GM18870 (cell line): ENCODE measurements around the gene ENTR1.
"Not testable (repeated sequence)": the region's sequence is repeated elsewhere in the genome, so short reads cannot be mapped to it uniquely, and the experiment has no call there.

Experiments used
- ATAC-seq: cut with Tn5 transposase; IDR thresholded peaks from one replicate; pipeline ENCODE4 v1.9.1; 2021; ENCODE audit warnings: moderate library complexity; ENCODE audit not compliant: unreplicated experiment

ENTR1 gene

DNA sequence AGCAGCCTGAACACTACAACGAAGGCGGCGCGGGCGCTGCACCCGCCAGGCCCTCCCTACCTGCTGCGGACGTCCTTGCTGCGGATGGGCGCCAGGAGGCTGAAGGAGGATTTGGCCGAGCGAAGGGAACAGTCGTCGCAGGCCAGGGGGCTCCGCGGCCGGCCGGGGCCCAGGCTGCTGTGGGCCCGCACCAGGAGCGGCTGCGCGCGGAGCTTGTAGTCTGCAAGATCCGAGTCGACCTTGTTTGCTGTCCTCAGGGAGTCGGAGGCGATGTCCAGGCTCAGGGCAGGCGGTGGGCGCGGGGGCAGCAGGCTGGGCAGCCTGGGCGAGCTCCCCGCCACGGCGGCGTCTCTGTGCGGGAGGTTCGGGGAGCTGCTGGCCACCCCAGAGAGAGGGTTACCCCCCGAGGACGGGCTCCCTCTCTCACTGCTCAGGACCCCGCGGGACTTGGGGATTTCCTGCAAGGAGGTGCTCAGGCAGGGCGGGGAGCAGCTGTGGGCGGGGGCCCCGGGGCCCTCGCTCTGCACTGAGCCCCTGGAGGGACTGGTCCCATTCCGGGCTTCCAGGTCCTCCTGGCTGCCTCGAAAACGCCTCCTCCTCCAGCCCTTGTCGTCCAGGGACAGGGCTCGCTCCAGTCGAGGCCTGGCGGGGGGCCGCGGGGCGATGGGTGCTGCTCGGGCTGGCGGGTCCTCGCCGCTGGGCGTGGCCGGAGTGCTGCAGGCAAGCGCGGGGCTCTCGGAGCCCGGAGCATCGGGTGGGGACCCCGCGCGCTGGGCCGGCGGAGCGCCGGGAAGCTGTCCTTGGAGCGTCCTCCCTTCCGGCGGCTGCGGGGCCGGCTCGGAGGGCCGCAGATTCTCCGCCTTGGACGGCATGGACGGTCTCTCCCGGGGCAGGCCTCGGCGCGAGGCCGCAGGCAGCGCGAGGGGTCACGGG lies 28.4 kb upstream of the ENTR1 start:
- ATAC-seq = no peak

DNA sequence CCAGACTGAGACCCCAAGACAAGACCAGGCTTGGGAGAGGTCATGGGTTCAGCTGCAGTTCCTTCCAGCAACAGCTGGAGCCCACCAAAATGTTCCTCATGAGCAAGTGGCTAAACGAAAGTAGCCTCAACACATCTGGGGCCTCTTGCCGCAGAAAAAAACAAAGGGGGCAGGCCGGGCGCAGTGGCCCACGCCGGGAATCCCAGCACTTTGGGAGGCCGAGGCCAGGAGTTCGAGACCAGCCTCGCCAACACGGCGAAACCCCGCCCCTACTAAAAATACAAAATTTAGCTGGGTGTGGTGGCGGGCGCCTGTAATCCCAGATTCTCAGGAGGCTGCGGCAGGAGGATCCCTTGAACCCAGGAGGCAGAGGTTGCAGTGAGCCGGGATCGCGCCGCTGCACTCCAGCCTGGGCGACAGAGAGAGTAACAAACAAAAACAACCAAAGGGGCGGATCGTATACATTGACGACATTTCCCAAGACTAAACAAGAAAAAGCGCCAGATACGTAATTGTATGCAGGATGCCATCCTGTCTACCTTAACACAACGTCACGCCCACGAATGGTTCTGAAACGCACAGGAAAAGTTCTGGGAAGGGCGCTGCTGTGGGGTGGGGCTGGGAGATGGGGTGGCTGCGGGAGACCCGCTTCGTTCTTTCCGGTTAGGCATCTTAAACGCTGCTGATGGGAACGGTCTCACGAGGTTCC lies 27.6 kb upstream of the ENTR1 start:
- no peak for ATAC-seq

DNA sequence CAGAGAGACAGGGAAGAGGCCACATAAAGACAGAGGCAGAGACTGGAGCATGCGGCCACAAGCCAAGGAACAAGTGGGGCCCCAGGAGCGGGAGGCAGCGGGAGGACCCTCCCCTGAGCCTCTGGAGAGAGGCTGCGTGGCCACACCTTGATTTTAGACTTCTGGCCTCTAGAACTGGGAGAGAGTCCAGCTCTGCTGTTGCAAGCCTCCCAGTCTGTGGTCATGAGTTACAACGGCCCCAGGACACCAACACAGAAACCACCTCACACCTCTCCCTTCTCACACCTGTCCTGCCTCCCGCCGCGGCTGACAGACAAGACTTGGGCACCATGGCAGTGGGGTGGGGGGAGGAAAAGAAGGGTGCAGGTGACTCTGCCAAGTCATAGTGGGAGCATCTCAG lies 27.0 kb upstream of the ENTR1 start:
- ATAC-seq = no peak

DNA sequence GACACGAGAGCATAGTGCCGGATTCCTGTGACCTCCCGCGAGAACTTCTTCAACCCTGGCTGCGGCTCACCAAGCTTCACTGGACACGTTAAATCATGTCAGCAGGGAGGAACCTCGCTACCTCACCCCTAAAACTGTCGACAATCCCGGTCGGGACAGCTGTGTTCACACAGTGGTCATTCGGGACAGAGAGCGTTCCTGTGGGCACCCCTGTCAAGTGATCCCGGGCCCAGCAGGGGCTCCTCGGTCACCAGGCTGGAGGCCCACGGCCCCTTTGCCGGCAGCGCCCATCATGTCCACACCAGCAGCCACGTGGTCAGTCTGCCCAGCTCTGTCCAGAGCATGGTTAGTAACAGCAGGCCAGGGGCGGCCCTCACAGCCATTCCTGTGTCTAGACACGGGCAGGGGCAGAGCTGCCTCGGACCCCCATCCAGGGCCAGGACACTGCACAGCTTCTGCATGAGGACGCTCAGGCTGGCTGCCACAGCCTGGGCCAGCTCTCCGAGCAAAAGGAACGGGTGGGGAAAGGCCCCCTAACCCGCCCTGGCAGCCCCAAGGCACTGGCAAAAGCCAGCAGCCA lies 25.7 kb upstream of the ENTR1 start:
- ATAC-seq = no peak

DNA sequence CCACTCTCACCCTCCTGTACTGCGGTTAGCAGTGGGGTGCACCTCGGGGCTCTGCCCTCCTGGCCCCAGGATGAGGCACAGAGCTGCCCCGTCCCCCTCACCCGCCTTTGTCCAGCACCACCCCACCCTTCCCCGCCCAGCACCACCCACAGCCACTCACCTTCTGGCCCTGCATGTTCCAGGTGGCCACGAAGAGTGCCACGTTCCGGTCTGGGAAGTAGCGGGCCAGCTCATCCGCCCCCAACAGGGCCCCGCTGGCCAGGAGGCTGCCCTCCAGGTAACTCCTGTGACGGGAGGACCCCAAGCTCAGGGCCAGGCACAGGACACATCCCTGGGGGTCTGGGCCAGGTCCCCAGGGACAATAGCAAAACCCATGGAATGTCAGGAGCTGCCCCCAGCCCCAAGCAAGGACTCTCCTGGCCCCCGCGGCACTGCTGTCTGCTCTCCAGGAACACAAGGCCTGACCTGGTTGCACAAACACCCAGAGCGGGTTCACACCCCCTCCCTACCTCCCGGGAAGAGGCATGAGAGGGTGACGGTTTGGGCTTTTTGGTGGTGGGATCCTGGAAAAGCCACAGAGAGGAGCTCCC lies 24.3 kb upstream of the ENTR1 start:
- no peak for ATAC-seq

DNA sequence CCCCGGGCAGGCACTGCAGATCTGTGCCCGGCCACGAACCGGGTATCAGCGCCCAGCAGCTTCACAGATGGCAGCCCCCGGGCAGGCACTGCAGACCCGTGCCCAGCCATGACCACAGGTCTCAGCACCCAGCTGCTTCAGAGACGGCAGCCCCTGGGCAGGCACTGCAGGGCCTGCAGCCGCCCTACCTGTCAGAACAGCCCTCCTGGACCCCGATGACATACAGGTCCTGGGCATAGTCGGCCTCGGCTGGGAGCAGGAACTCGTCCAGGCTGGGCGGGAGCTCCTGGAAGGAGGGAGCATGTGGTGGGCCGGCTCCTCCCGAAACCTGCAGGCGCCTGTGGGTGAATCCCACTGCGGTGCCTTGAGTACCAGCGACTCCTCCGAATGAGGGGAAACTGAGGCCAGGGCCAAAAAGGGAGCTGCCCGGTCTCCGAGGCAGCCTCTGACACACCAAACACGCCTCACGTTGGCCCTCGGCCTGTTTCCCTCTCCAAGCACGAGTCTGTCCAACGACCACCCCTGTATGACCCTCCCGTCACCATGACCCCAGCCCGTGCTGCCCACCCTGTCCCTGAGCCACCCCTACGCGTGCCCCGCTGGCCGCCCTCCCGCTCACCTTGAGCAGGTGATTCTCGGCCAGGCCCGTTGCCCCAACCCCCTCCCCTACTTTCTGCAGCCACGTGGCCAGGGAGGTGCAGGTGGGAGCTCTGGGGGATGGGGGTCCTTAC lies 23.6 kb upstream of the ENTR1 start:
- no peak for ATAC-seq

DNA sequence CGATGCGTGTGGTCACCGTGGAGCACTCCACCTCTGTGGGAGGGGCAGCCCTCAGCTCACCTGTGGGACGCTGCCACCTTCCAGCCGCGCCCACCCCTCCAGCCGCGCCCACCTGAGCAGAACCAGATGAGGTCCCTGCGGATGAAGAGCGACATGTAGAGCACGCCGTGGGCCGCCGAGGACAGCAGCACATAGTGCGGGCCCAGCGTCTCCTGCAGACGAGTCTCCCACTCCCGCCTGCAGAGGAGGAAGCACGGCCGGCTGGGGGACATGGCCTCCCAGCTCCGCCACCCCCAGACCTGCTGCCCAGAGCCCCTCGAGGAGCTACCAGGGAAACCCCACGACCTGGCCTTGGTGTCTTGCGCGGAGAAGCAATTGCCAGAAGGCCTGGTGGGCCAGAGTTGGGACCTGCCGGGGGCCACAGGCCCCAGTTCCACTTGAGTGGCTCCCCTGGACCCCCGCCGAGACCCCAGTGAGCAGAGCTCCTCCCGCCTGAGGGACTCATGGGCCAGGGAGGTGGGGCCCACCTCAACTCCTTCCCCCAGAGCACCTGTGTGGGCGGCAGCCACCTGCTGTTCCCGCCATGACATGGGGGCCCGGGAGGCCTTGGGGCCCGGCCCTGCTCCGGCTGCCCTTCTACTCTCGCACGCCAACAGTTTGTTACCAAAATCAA lies 22.8 kb upstream of the ENTR1 start:
- no peak for ATAC-seq

DNA sequence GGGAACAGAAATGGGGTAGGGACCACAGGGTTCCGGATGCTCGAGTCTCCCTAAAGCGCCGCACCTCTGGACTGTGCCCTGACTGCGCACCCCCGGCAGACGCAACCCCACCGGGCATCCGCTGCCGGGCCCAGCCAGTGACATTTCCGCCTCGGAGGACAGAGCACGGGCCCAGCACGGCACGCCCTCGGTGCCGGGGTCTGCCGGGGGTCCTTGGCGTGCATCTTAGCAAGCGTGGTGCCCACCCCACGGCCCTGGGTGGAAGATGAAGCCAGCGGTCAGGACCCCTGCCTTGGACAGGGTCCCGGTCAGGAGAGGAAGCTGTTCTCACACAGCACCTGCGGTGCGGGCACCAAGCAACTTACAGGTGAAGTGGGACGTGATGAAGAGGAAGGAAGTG lies 22.2 kb upstream of the ENTR1 start:
- ATAC-seq = no peak

DNA sequence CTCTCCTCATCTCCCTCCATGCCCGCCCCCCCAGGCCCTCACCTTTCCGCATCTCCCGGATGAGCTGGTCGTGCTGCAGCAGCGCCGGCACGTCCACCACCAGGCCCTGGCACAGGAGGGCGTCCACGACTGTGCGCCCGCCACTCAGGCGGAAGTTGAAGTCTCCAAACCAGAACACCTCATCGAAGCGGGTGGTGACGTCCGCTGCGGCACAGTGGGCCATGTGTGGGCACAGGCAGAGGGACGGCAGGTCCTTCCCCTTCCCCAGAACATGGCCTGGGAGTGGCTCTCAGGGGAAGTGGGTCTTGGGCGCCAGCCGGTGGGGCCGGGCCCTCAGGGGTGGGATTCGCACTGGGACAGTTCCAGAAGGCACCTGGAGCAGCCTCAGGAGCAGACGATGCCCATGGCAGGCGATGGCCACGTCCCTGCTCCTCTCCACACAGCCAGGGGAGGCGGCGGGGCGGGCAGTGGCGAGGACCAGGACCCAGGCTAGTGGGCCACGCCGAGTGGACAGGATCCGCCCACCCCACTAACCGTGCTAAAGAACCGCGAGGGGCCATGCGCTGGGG lies 21.5 kb upstream of the ENTR1 start:
- ATAC-seq = no peak

DNA sequence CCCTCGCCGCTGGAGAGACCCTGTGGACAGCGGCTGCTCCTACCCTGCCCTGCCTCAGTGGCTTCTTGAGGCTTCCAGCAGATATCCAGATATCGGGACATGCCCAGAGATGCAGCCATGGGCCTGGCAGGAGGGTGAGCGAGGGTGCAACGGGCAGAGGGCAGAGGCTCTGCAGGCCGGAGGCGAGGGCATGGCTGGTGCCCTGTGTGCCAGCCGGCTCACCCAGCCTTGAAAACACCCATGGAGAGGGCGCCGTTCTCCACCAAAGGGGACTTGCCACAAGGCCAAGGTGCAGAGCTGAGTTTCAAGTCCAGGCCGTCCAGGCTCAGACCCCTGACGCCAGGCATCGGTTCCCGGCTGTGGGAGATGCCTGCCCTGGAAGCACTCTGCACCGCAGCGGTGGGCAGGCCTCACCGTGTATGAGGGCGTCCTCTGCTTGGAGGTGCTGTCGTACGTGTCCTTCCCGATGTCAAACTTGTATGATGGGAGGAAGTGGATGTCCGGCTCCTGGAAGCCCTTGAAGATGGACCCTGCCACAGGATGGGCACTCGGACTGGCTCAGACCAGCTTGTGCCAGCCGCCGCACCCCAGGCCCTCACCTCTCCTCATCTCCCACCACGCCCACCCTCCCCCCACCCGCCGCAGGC lies 20.3 kb upstream of the ENTR1 start:
- no peak for ATAC-seq

DNA sequence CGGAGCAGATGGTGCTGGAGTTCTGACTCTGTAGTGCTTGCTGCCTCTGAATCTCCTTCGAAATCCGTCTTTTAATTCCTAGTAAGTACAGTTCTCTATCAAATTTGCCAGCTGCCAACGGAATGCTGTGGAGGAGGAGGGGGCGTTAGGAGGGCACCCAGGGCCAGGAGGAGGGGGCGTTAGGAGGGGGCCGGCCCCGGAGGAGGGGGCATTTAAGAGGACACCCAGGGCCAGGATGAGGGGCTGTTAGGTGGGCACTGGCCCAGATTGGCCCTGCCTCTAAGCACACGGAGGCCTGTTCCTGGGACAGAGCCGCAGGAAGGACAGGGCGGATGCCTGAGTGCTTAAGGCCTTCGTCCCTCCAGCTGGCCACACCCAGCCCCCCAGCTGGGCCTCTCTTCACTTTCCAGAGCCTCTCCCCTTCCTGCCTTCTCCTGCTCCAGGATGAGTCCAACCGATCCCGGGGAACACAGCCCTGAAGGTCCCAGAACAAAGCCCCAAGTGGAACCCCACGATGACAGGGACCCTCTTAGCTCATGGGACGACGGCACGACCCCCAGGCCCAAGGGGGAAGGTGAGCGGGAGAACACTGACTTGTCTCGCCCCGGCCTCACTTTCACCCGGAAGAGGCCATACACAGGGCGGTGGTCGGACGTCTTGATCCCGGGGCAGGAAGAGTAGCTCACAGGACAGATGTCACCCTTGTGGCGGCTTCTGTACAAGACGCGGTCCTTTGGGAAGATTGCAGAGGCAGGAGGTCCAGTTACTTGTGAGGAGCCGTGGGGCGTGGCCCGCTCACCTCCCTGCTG lies 19.5 kb upstream of the ENTR1 start:
- no peak for ATAC-seq

DNA sequence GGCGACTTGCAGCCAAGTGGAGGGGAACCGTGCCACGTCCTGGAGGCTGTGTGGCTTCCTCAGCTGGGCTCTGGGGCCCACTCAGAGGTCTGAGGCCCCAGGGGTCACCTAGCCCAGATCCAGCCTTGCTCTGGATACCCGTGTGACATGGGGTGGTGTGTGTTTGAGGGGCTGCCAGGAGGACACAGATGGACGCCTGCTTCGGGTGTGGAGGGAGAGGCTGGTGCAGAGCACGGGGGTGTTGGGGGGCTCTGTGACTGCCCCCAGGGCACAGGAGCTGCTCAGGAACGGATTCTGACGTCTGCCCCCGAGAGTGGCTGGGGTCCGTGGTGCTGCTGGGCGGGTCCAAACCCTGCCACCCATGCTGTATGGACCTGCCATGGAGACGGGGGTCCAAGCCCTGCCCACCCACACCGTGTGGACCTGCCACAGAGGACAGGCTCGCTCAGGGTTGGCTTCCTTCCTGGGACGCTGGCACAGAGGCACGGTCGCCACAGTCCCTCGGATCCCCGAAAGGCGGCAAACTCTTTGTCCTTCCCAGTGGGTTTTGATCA lies 18.7 kb upstream of the ENTR1 start:
- no peak for ATAC-seq

DNA sequence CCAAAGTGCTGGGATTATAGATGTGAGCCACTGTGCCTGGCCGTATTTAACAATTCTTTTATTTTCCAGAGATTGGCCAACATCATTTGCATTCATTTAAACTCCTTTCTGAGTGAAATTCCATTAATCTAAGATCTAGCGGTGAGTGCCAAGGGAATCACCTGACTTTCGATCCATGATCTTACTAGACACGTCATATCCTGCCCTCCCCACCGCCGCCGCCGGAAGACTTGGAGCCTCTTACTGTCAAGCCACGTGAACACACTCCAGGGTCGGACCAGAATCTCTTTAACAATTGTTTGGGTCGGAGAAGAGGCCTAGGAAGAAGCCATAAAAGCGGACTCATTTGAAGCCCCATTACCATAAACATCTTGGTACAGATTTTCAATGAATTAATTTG lies 16.4 kb upstream of the ENTR1 start:
- no peak for ATAC-seq

DNA sequence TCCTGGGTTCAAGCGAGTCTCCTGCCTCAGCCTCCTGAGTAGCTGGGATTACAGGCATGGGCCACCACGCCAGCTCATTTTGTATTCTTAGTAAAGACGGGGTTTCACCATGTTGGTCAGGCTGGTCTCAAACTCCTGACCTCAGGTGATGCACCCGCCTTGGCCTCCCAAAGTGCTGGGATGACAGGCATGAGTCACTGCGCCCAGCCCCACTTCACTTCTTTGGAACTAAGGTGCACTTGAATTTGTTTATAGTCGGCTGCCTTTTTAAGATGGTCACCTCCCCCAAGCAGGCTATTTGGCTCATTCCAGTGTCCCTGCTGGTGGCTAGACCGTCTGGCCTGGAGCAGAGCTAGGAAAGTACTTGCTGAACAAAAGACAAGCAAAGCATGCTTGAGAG lies 15.0 kb upstream of the ENTR1 start:
- ATAC-seq = not testable (repeated sequence)

DNA sequence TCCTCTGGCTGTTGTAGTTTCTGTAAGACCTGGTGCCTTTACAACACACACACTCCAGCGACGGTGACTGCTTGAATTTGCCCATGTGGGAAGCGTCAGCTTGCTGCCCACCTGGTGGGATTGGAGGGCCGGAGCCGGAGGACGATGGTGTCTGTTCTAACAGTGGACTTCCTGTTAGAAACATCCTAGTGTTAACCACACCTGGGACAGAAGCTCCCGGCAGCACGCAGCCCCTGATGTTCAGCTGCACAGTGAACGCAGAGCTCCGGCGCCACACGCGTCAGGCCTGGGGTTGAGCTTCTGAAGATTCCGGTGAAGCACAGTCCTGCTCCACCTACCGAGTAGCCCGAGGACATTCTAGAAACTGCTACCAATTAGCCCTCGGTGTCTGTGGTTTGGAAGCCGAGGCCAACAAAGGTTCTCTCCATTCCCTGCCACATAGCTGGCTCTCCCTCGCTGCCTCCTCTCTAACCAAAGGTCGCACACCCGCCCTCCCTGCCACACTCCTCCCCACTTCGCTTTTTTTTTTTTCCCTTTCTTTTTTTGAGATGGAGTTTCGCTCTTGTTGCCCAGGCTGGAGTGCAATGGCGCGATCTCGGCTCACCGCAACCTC lies 14.4 kb upstream of the ENTR1 start:
- no peak for ATAC-seq

DNA sequence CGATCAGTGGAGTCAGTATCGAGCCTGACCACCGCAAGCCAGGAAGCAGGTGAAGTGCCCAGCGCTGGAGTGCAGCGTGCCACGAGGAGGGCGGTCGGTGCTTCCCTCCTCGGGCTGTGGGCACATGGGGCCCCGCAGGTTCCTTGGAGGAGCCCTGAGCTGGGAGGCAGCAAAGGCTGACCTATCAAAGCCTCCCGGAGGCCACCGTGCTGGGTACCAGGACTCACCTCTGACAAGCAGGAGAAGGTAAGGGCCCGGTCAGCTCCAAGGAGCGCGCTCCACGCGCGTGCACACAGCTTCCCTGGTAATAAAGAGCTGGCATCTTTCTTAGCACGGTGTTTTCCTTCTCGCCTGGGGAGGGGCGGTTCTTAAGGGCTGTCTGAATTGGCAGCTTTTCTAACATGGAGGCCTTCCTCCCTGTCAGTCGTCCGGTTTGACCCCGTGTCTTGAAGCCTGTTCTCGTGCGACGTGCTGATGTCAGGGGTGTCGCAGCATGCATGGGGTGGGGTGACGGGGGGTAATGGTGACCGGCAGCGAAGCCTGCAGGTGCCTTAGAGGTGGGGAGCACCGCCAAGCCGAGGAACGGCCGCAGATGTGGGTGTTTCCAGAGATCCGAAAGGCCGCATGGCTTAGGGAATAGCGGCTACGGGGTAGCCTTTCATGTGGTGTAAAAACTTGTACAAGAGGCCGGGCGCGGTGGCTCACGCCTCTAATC lies 13.2 kb upstream of the ENTR1 start:
- no peak for ATAC-seq

DNA sequence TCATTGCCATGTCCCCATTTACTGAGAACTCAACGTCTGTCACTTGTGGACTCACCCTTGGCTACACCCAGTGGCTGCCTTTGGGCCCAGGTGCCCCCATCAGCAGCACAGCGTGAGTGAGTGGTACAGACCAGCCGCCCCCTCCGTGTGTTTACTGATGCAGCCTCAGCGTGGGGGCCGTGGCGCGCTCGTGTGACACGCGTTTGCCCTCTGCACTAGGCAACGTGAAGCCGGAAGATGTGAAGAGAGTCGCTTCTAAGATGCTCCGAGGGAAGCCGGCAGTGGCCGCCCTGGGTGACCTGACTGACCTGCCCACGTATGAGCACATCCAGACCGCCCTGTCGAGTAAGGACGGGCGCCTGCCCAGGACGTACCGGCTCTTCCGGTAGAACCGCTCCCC lies 12.5 kb upstream of the ENTR1 start:
- ATAC-seq = no peak
